Ishikawa (cell line): Measurements from ENCODE around the gene MAEA.

Source experiments
- CEBPB ChIP-seq: IDR thresholded peaks from 2 replicates; pipeline ENCODE4 v1.6.1; 2012
- CREB1 ChIP-seq: IDR thresholded peaks from 2 replicates; pipeline ENCODE4 v1.6.1; 2012; ENCODE audit warnings: low read depth
- EGR1 ChIP-seq: IDR thresholded peaks from 2 replicates; pipeline ENCODE4 v1.6.1; 2012
- EP300 ChIP-seq: IDR thresholded peaks from 2 replicates; pipeline ENCODE4 v1.6.1; 2012; ENCODE audit warnings: borderline replicate concordance
- FOXM1 ChIP-seq: IDR thresholded peaks from 2 replicates; pipeline ENCODE4 v1.6.1; 2012; ENCODE audit warnings: low read depth, borderline replicate concordance
- NFIC ChIP-seq: IDR thresholded peaks from 2 replicates; pipeline ENCODE4 v1.6.1; 2012
- RAD21 ChIP-seq: IDR thresholded peaks from 2 replicates; pipeline ENCODE4 v1.6.1; 2012; ENCODE audit warnings: low read depth
- REST ChIP-seq: IDR thresholded peaks from 2 replicates; pipeline ENCODE4 v1.6.1; 2012; ENCODE audit warnings: low read depth, mild to moderate bottlenecking
- TAF1 ChIP-seq: IDR thresholded peaks from 2 replicates; pipeline ENCODE4 v1.6.1; 2012; ENCODE audit warnings: low read depth, mild to moderate bottlenecking
- TCF12 ChIP-seq: IDR thresholded peaks from 2 replicates; pipeline ENCODE4 v1.6.1; 2012; ENCODE audit warnings: low read depth
- TEAD4 ChIP-seq: IDR thresholded peaks from 2 replicates; pipeline ENCODE4 v1.6.1; 2012
- USF1 ChIP-seq: IDR thresholded peaks from 2 replicates; pipeline ENCODE4 v1.6.1; 2012
- YY1 ChIP-seq: IDR thresholded peaks from 2 replicates; pipeline ENCODE4 v1.6.1; 2012; ENCODE audit warnings: low read depth
- ZBTB7A ChIP-seq: IDR thresholded peaks from 2 replicates; pipeline ENCODE4 v1.6.1; 2012; ENCODE audit warnings: low read depth
- TF ChIP-seq, protein P1 (sequence below): IDR thresholded peaks from 2 replicates; pipeline ENCODE4 v1.6.1; 2012

The MAEA gene

GRCh38 chr4:1321486-1321885 lies 31.8 kb downstream of the MAEA start:
- no peak for TF ChIP-seq TAF1
- no peak for TF ChIP-seq CEBPB
- no peak for TF ChIP-seq RAD21
- TF ChIP-seq USF1: no peak
- TF ChIP-seq, protein P1, sequence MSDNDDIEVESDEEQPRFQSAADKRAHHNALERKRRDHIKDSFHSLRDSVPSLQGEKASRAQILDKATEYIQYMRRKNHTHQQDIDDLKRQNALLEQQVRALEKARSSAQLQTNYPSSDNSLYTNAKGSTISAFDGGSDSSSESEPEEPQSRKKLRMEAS: no peak
- TF ChIP-seq REST: no peak
- TF ChIP-seq NFIC: no peak
- no peak for TF ChIP-seq TCF12
- no peak for TF ChIP-seq CREB1
- no peak for TF ChIP-seq YY1
- TF ChIP-seq EP300: no peak
- no peak for TF ChIP-seq FOXM1
- no peak for TF ChIP-seq EGR1

DNA sequence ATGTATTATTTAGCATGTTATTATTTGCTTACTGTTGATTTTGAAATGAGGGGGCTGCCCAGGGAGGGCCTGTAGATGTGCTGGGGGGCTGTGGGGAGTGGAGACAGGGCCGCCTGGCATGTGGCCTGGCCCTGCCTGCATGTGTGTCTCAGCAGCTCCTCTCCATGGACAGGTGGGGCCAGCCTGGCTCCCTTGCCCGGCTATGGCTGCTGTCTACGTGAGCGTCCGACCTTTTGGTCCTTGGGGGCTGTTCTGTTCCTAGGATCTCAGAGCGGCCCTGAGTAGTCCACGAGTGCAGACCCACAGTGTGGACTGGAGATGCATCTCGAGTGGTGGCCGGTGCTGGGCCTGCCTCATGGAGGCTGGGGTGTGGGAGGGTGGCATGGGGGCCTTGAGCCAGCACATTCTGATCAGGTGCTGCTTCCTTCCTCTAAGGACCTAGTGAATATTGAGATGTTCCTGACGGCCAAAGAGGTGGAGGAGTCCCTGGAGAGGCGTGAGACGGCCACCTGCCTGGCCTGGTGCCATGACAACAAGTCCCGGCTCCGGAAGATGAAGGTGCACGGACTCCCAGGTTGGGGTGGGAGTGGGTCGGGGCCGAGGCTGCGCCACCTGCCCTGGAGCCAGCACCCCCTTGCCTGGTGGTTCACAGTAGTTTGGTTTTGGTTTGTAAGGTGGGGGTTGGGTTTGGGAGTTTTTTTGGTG lies 32.4 kb downstream of the MAEA start:
- TF ChIP-seq REST: no peak
- no peak for TF ChIP-seq EP300
- TF ChIP-seq, protein P1: no peak
- no peak for TF ChIP-seq TAF1
- TF ChIP-seq EGR1: no peak
- no peak for TF ChIP-seq USF1
- no peak for TF ChIP-seq RAD21
- TF ChIP-seq FOXM1: no peak
- TF ChIP-seq TEAD4: no peak
- TF ChIP-seq CEBPB: no peak
- no peak for TF ChIP-seq ZBTB7A
- no peak for TF ChIP-seq YY1
- no peak for TF ChIP-seq NFIC
- no peak for TF ChIP-seq TCF12
- TF ChIP-seq CREB1: no peak

DNA sequence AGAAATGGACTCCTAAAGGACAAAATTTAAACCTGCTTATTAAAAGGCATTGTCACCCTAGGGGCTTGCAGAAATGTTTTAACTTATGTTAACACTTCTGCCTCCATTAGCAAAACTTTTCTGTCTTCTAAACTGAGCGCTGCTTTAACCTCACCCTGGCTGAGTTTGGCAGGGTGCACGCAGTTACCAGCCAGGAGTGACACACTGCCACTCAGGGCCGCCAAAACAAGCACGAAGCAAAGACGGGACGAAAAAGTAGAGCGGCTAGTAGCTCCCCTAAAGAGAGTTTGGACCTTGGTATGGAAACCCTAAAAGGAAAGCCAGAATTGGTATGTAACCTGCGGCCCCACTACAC lies 33.6 kb downstream of the MAEA start:
- TF ChIP-seq YY1 (no peak), TAF1 (no peak), CEBPB (no peak)

DNA sequence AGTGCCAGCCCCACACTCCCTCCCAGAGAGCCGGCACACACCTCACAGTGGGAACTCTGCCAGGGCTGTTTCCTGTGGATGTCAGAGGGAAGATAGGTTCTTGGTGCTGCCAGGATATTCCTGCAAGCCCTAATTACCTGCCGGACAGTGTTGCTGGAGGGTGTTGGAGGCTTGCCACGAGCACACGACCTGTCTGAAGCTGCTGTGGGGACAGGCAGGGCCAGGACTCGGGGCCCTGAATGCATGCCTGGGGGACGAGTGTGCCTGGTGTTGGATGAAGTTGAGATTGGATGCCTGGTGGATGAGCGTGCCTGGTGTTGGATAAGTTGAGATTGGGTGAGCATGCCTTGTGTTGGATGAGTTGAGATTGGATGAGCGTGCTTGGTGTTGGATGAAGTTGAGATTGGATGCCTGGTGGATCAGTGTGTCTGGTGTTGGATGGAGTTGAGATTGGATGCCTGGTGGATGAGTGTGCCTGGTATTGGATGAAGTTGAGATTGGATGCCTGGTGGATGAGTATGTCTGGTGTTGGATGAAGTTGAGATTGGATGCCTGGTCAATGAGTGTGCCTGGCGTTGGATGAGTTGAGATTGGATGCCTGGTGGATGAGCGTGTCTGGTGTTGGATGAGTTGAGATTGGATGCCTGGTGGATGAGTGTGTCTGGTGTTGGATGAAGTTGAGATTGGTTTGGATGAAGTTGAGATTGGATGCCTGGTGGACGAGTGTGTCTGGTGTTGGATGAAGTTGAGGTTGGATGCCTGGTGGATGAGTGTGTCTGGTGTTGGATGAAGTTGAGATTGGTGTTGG lies 34.1 kb downstream of the MAEA start:
- peak; percentile 1; the same call in 1 of the 2 replicates for TF ChIP-seq EP300
- no peak for TF ChIP-seq FOXM1

DNA sequence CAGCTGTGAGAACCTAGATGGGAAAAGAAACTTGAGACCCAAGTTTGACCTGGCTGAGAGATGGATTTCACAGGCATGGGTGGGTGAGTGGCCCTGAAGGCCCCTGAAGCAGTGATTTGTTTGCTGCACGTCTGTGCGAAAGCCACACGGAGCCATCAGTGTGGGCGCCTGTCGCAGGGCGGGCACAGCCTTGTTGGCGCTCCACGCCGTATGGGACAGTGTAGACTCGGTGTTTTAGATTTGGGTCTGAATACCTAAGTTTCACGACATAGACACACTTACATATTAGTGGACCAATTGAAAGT lies 35.4 kb downstream of the MAEA start:
- TF ChIP-seq REST (no peak), EP300 (no peak), ZBTB7A (no peak), TEAD4 (no peak), EGR1 (no peak), USF1 (no peak), RAD21 (no peak), CEBPB (no peak), YY1 (no peak), TAF1 (no peak), NFIC (no peak), CREB1 (no peak), FOXM1 (no peak), TCF12 (no peak)
- TF ChIP-seq, protein P1: no peak
